Type B pancreatic cell (in vitro differentiated cells): ENCODE results near the gene CDRT4. TPM values are rescaled to one million over a fixed set of nuclear protein-coding genes. Genes with fewer than 3 reads are reported as not detected.
"Not testable (repeated sequence)": the region's sequence is repeated elsewhere in the genome, so short reads cannot be mapped to it uniquely, and the experiment has no call there.

Source experiments
- DNase-seq: peaks from one replicate; pipeline ENCODE4 v3.0.0; 2021; ENCODE audit warnings: mixed read lengths; ENCODE audit not compliant: unreplicated experiment; ENCODE audit errors: extremely low spot score
- H3K27ac Mint-ChIP-seq: 2 replicates; pipeline ENCODE4 v1.8.0; 2021; ENCODE audit warnings: mild to moderate bottlenecking, mixed read lengths
- H3K27me3 Mint-ChIP-seq: 2 replicates; pipeline ENCODE4 v1.8.0; 2021; ENCODE audit warnings: mixed read lengths
- H3K36me3 Mint-ChIP-seq: 2 replicates; pipeline ENCODE4 v1.8.0; 2021; ENCODE audit warnings: mixed read lengths
- H3K4me1 Mint-ChIP-seq: one replicate; pipeline ENCODE4 v1.8.0; 2021; ENCODE audit warnings: mixed read lengths; ENCODE audit not compliant: unreplicated experiment
- H3K4me3 Mint-ChIP-seq: 2 replicates; pipeline ENCODE4 v1.8.0; 2021; ENCODE audit warnings: mild to moderate bottlenecking, mixed read lengths
- H3K9me3 Mint-ChIP-seq: 2 replicates; pipeline ENCODE4 v1.8.0; 2021; ENCODE audit warnings: mixed read lengths
- total RNA-seq: library from RNA; stranded (reverse); gene quantifications from 2 replicates; pipeline ENCODE4 v1.2.1, GENCODE V29; 2021; ENCODE audit warnings: low replicate concordance
- TF ChIP-seq, protein P1 (sequence below): fragments of 200-600 bp; sonication (generic); conservative IDR thresholded peaks from 2 replicates; pipeline ENCODE4 v1.5.0; 2021; ENCODE audit warnings: antibody characterized with exemption, mild to moderate bottlenecking

Gene CDRT4
- total RNA-seq, 1 donor from 2014 or later = 12.9 TPM

DNA sequence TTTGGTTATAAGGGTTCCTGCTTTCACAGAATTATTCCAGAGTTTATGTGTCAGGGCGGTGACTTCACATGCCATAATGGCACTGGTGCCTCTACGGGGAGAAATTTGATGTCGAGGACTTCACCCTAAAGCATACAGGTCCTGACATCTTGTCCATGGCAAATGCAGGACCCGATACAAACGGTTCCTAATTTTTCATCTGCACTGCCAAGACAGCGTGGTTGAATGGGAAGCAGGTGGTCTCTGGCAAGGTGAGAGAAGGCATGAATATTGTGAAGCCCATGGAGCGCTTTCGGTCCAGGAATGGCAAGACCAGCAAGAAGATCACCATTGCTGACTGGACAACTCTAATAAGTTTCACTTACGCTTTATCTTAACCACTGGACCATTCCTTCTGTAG is 39.6 kb upstream of the CDRT4 start:
- H3K4me1 Mint-ChIP-seq = peaks cover 7% of the 10 kb centered on the region
- H3K9me3 Mint-ChIP-seq = no peaks in the 10 kb centered on the region
- TF ChIP-seq, protein P1, sequence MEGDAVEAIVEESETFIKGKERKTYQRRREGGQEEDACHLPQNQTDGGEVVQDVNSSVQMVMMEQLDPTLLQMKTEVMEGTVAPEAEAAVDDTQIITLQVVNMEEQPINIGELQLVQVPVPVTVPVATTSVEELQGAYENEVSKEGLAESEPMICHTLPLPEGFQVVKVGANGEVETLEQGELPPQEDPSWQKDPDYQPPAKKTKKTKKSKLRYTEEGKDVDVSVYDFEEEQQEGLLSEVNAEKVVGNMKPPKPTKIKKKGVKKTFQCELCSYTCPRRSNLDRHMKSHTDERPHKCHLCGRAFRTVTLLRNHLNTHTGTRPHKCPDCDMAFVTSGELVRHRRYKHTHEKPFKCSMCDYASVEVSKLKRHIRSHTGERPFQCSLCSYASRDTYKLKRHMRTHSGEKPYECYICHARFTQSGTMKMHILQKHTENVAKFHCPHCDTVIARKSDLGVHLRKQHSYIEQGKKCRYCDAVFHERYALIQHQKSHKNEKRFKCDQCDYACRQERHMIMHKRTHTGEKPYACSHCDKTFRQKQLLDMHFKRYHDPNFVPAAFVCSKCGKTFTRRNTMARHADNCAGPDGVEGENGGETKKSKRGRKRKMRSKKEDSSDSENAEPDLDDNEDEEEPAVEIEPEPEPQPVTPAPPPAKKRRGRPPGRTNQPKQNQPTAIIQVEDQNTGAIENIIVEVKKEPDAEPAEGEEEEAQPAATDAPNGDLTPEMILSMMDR = no peak
- no peaks in the 10 kb centered on the region for H3K27me3 Mint-ChIP-seq
- no peak for DNase-seq
- no peak overlapping the region for H3K4me3 Mint-ChIP-seq
- no peak overlapping the region for H3K27ac Mint-ChIP-seq
- H3K36me3 Mint-ChIP-seq = peaks cover 29% of the 10 kb centered on the region

DNA sequence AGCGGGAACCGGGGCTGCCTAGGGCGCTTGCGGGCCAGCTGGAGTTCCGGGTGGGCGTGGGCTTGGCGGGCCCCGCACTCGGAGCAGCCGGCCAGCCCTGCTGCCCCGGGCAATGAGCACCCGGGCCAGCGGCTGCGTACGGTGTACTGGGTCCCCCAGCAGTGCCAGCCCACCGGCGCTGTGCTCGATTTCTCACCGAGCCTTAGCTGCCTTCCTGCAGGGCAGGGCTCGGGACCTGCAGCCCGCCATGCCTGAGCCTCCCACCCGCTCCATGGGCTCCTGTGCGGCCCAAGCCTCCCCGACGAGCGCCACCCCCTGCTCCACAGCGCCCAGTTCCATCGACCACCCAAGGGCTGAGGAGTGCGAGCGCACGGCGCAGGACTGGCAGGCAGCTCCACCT is 38.3 kb upstream of the CDRT4 start:
- H3K4me3 Mint-ChIP-seq, H3K27me3 Mint-ChIP-seq, H3K4me1 Mint-ChIP-seq, H3K27ac Mint-ChIP-seq, H3K9me3 Mint-ChIP-seq, DNase-seq: not testable (repeated sequence)
- H3K36me3 Mint-ChIP-seq = peaks cover 35% of the 10 kb centered on the region

DNA sequence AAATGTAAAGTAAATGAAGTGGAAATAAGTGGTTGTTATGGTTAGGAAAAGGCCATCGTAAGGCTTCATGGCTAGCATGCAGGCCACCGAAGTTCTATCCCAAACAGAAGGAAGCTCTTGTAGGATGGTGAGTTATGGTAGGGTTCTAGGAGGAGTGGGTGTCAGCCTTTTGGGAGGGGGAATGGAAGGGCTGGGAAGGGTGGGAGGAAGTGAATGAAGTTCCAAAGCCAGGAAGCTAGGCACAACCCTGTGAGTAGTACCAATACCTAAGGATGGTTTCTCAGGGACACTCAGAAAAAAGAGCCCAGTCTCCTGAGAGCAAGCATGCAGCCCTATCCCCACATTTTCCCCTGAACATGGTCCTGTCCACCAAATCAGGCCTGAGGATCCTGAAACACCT is 36.3 kb upstream of the CDRT4 start:
- Mint-ChIP-seq H3K36me3 (peaks cover 36% of the 10 kb centered on the region), H3K27me3 (no peaks in the 10 kb centered on the region), H3K9me3 (no peaks in the 10 kb centered on the region), H3K4me3 (no peak overlapping the region), H3K27ac (no peak overlapping the region), H3K4me1 (peaks cover 7% of the 10 kb centered on the region)
- DNase-seq = no peak
- TF ChIP-seq, protein P1 = no peak

DNA sequence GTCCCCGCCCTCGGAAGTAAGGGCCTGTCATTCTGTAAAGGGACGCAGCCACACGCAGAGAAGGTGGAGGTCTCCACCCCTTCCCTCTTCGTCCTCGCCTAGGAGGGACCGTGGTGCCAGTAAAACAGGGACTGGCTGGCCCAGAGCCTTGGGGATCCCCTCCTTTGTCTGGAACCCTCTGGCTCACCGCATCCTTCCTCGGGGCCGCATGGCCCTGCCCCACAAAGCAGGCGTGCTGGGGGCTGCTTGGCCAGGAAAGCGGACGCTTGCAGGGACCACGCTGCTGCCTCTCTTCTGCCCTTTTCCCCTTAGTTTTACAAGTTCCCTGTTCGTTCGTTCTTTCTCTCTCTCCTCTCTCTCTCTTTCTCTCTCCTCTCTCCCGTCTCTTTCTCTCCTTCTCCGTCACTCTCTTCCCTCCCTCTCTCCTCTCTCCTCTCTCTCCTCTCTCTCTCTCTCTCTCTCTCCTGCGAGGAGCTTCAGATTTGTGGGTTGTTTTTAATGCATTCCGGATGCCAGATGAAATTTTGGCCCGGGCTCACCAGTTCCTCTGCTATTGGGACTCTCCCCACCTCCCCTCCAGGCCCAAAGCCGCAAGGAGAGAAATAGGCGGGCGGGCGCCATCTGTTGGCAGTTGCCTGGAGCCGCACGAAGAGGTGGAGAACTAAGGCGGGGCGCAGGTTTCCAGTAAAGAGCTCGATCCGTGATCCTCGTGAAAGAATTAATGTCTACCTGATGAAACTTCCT is 35.1 kb upstream of the CDRT4 start:
- Mint-ChIP-seq H3K4me3 (peak overlapping the region; percentile 67), H3K9me3 (no peaks in the 10 kb centered on the region), H3K4me1 (peaks cover 11% of the 10 kb centered on the region), H3K27ac (no peak overlapping the region), H3K36me3 (peaks cover 40% of the 10 kb centered on the region), H3K27me3 (no peaks in the 10 kb centered on the region)
- TF ChIP-seq, protein P1 = peak; percentile 90
- DNase-seq = peak; percentile 83

DNA sequence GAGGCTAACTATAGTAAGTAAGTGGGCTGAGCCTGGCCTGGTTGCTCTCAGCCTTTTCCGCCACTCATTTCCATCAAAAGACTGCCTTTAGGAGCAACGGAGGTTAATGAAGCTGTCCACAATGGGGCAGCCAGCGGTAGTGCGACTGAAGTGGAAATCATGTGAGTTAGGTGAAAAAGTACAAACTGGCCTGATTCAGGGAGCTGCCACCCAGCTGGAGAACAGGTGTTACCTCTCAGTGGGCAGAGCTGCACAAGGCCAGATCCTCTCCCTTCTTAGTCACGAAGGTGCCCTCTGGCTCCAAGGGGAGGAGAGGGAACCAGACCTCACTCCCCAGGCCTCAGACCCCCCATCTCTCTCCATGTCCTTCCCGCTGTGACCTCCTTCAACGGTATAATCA is 34.4 kb upstream of the CDRT4 start:
- no peak overlapping the region for H3K27ac Mint-ChIP-seq
- H3K27me3 Mint-ChIP-seq = no peaks in the 10 kb centered on the region
- peaks cover 40% of the 10 kb centered on the region for H3K36me3 Mint-ChIP-seq
- peaks cover 11% of the 10 kb centered on the region for H3K4me1 Mint-ChIP-seq
- H3K4me3 Mint-ChIP-seq = no peak overlapping the region
- TF ChIP-seq, protein P1 = no peak
- DNase-seq = no peak
- no peaks in the 10 kb centered on the region for H3K9me3 Mint-ChIP-seq

DNA sequence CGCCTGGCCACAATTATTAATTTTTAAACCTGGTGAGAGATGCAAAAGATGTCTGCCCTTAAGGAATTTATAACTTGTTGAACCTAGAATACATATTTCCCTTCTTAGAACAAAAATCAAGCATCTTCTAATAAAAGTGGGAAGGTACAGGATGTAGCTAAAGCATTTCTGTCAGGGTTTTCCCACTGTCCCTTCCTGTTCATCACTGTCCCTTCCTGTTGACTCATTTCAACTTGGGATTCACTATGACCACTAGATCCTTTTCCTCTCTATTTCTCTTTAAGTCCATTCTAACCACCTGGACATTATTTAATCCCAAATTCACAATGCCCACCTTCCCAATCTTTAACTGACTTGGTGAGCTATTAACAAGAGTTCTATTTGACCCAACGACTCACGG is 33.9 kb upstream of the CDRT4 start:
- DNase-seq = no peak
- H3K27me3 Mint-ChIP-seq = no peaks in the 10 kb centered on the region
- no peaks in the 10 kb centered on the region for H3K9me3 Mint-ChIP-seq
- peaks cover 39% of the 10 kb centered on the region for H3K36me3 Mint-ChIP-seq
- H3K4me1 Mint-ChIP-seq = peaks cover 11% of the 10 kb centered on the region
- TF ChIP-seq, protein P1 = no peak
- H3K27ac Mint-ChIP-seq = no peak overlapping the region
- H3K4me3 Mint-ChIP-seq = no peak overlapping the region
